NCI-H187 treated with DMSO at 0.1 percent for 48 hours (cell line): ENCODE results near the gene ATP6V1A.

Source experiments
- DNase-seq: peaks from one replicate; lab custom pipeline; 2025; lab: John Stamatoyannopoulos, UW

Gene ATP6V1A

DNA sequence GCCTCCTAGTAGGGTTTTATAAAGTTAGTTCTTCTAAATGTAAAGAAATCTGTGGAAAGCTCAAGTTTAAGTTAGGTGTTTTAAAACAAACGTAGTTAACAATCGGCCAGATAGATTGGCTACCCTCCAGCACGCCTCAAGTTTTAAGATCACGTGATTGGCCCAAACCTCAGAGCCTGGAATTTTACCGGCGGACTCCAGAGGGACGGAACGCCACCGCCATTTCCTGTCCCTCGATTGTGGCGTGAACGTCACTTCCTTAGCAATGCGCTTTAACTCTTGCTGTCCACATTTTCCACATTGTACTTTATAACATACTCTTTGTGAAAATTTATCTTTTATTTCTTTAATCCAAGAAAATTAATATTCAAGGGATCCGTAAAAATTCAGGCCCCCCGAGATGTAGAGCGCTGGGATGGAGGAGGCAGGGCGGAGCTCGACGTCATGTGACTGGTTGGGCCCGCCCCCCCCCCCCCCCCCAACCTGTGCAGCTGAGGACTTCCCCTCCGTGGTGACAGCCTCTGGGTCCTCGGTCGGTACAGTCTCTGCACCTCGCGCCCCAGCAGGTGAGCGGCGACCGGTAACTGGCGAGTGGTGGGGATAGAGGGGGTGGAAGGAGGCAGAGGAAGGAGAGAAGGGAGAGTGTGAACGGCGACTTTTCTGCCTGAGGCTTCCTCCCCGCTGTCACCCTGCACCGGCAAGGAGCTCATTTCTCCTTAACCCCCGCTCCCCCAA, at the start of gene ATP6V1A:
Gene ATP6V1A, plus strand, starts transcription at position 488 of the 735 bp plus-strand sequence. CDS start 31,719 bp downstream, outside the sequence.
- DNase-seq = peak; percentile 62

DNA sequence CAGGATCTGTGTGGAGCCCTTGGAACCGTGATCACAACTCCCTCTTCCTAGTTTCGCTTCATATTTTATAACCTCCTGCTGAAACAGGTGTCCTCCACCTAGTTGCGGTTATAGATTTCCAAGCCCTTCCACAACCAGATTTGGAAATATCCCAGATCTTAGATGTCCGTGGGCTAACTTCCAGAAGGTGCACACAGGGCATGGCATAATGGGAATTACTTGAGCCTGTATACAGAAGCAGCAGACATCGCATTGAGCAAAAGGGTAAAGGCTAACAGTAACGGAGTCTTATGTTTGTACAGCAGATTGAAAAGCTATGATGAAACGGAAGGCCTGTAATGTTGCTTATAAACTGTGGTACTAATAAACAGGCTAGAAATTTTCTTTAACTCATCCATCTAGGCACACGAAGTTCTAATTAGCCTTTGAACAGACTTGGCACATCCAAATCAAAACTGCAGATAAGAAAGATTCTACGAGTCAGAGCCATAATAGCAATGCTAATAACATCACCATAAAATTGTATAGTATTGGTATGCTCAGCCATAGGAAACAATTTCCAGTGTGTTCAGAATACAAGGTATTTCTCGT, 49.2 kb upstream of the ATP6V1A start:
- no peak for DNase-seq

DNA sequence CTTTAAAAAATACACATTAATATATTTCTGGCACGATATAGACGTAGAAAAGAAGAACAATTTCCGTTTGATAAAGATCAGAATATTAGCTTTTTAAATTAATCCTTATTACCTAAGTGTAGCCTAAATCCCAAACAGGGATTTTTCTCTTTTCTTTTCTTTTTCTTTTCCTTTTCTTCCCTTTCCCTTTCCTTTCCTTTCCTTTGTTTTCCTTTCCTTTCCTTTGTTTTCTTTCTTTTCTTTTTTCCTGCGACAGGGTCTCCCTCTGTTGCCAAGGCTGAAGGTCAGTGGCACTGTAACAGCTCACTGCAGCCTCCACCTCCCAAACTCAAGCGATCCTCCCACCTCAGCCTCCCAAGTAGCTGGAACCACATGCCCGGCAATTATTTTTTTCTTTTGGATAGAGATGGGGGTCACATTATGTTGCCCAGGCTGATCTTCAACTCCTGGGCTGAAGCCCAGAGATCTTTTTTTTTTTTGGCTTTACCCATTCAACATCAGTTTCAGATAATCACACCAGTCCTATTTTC, 48.6 kb upstream of the ATP6V1A start:
- DNase-seq = no peak

DNA sequence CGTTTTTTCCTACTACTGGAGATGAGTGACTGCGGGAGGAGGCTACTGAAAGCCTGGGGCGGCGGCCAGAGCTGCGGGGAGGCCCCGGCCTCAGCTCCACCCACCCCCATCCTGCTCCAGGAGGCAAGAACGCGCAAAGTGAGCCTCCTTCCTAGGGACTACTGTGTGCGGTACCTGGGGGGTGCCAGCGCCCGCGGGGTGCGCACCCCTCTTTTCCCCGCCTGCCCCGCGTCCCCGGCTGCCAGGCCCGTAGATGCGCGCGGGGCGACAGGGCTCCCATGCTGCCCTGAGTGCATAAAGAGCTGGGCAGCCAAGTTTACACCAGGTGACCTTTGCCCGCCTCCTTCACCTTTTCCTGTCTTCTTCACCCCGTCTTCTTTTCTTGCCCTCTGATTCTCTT, 47.9 kb upstream of the ATP6V1A start:
- DNase-seq = no peak

DNA sequence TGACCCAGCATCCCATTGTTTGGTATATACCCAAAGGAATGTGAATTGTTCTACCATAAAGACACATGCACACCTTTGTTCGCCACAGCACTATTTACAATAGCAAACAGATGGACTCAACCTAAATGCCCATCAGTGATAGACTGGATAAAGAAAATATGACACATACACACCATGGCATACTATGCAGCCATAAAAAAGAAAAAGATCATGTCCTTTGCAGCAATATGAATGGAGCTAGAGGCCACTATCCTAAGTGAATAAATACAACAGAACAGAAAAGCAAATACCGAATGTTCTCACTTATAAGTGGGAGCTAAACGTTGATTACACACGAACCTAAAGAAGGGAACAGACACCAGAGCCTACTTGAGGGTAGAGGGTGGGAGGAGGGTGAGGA, 39.0 kb upstream of the ATP6V1A start:
- no peak for DNase-seq

DNA sequence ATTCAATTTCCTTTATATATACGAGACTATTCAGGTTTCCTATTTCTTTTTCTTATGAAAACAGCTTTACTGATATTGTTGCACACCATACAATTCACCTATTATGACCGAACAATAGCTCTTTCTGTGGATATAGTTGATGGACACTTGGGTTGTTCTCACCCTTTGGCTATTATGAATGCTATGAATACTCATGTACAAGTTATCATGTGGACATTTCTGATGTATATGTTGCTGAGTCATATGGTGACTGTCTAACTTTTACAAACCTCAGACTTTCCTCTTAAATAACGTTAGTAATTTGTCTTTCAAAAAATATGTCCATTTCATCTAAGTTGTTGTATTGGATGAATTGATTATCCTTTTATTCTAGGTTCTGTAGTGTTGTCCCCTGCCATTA, 34.7 kb upstream of the ATP6V1A start:
- DNase-seq = no peak

DNA sequence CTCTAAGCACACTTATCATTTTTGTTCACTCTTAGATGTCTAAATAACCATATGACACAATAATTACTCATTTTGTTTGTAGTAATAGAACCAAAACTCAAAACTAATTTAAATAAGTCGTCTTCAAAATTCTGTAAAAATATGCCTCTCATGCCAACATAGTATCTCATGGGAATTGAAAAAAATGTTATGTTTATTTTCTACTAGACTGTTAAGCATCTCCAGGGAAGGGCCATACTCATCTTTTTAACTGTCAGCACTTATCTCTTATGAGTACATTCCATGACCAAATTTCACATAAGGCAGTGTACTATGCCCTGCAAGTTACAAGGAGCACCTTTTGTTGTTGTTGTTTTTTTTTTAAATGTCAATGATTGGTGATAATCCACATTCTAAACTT, 32.1 kb upstream of the ATP6V1A start:
- no peak for DNase-seq

DNA sequence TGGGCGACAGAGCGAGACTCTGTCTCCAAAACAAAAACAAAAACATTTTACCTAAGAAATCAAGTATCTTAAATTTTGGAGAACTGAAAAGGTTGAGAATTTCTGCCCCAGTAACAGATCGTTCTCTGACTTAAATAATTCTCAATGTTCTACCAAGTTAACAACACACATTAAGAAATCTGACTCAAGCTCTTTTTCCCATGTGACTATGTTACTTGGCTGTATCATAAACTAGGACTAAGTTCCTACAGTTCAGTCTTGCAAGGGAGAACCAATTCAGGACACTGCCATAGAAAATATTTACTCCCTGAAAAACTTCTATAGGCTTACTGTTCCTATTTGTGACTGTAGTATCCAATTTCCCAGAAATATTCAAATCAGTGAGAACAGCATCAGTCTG, 29.5 kb upstream of the ATP6V1A start:
- no peak for DNase-seq

DNA sequence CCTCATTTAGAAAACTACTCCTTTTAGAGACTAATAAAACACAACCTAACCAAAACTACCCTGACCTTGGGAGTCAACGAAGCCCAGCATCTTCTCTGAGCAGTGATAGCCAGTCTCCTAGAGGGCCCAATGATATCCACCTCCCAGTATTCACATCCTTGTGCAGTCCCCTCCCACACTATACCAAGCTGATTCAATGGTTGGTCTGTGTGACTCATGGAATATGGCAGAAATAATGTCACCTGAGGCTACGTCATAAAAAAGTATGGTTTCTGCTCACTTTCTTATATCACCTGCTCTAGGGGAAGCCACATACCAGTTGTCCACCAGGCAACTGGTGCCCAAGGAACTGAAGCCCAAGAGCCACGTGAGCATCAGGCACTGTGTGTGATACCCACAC, 29.0 kb upstream of the ATP6V1A start:
- no peak for DNase-seq

DNA sequence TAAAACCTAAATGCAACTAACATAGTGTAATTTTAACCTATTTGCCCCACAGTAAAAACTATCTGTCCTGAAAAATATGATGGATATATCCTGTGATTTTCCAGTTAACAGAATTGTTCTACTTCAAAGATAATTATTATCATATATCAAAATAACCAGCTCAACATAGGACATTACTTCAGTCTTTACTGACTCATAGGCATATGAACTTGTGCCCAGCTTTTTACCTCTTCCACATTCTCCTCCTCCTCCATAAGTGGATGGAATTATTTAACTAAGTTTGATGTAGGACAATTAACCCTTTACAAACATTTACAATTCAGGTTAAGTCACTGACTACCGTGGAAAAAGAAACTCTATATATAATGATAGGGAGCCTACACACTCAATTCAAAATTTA, 27.5 kb upstream of the ATP6V1A start:
- no peak for DNase-seq

DNA sequence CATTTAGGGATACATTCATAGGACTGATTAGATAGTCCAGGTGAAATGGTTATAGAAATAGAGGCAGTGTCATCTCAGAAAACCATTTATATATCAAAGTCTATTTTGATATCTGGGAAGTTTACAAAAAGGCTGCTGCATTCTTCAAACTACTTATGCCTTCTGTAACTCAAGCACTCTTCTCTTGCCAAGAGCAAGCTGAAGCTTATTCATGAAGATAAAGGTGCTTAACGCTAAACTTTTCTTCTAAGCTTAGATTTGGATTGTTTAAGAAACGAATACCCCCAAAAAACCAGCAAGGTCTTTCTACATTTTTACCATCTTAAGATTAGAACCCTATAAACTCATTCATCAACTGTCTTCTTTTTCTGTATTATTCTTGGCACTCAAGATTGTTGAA, 27.1 kb upstream of the ATP6V1A start:
- no peak for DNase-seq

DNA sequence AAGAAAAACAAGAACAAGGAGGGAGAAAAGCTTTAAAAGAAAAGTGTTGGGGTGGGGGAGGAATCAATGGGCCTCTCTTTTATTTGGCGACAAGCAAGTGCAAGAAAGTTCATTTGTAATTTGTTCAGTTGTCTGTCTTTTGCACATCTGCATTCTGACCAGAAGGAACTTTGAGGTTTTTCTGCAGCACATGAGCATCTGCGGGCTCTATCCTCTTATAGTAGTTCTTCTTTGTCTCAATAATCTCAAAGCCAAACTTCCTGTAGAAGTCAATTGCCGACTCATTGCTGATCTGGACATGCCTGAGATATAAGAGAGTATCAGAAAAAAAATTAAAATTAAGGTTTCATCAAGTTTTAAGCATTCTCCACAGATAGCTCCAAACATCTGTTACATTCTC, 25.2 kb upstream of the ATP6V1A start:
- no peak for DNase-seq

DNA sequence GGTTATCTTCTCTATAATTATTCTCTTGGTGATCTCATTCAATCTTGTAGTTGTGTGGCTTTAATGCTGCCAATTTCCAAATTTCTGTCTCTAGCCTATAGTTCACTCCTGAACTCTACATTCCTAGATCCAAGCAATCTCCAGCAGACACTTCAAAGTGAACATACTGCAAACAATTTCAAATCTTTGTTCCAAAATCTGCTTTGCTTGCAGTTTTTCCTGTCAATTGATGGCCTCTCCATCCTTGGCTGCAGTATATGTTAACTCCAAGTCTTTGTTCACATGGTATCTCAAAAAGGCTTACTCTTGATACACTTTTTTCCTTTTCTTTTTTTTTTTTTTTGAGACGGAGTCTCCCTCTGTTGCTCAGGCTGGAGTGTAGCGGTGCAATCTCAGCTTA, 18.2 kb upstream of the ATP6V1A start:
- DNase-seq = no peak

DNA sequence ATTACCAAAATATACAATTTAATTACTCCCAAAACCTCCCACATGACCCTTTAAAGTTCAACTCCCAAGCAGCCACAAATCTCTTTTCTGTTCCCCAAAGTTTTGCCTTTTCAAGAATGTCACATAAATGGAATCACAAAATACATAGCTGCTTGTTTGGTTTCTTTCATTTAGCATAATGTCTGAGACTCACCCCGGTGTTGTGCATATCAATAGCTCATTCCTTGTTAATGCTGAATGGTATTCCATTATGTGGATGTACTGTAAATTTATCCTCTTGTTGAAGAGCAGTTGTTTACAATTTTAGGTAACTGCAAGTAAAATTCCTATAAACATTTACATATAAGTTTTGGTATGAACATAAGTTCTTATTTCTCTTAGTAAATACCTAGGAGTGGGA, 16.3 kb upstream of the ATP6V1A start:
- DNase-seq = no peak

DNA sequence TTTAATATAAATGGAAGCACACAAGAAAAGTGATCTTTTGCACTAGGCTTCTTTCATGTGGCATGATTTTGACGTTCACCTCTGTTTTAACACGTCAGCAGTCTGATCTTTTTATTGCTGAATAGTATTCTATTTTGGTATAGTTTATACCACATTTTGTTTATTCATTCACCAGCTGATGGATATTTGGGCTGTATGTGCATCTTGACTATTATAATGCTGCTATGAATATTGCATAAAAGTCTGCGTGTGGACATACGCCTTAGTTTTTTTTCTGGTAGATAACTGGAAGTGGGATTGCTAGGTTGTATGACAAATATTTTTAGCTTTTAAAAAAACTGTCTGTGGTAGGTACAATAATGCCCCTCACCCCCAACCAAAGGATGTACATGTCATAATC, 15.1 kb upstream of the ATP6V1A start:
- no peak for DNase-seq

DNA sequence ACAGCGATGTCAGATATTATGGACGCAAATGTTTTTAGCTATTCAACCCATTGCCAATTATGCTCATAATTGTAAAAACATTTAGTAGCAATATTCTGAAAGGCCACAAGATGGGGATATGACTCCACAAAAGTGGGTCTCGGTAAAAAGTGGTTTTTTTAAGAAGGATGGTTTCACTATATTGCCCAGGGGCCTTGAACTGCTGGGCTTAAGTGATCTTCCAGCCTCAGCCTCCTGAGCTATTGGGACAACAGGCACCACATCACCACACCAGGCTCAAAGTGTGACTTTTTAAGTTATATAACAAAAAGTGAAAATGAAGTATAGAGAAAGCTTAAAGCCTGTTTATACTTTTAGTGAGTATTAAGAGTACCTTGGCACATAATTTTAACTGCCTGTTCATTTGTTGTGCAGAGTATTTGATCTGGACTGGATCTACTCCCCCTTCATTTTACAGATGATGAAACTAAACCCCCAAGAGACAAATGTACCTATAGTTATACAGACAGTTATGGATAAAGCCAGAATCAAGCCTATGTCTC, 10.2 kb upstream of the ATP6V1A start:
- DNase-seq = no peak

DNA sequence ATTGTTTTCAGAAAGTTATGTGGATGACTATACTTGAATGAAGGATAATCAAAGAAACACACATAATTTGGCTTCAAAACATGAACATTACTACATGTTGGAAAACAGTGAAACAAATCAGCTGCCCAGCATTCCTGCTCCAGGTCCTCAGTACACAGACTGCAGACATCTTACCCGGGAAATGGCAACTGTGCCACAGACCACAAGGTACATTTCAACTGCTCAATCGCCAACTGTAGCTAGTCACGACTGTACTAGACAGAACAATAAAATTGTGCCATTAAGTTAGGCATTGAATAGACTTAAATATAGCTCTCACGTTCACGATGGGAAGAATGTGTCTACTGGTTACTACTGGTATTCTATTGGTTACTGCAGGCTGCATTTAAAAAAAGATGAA, 5.7 kb upstream of the ATP6V1A start:
- no peak for DNase-seq

DNA sequence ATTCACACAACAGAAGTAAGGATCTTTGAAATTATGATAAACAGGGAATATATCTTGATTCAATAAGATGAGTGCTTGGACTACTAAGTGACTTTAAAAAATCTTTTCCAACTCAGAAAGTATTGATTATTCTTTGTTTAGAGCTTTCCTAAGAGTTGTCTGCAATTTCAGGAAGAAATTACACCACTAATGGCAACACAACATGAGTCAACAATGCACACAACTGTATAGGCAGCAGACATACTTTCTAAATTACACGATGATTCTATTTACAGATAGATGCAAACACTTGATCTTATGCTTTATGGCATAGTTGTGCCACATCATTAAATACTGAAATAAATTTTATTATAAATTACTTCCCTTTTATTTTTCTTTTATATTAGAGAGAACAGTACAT, 5.2 kb upstream of the ATP6V1A start:
- no peak for DNase-seq

DNA sequence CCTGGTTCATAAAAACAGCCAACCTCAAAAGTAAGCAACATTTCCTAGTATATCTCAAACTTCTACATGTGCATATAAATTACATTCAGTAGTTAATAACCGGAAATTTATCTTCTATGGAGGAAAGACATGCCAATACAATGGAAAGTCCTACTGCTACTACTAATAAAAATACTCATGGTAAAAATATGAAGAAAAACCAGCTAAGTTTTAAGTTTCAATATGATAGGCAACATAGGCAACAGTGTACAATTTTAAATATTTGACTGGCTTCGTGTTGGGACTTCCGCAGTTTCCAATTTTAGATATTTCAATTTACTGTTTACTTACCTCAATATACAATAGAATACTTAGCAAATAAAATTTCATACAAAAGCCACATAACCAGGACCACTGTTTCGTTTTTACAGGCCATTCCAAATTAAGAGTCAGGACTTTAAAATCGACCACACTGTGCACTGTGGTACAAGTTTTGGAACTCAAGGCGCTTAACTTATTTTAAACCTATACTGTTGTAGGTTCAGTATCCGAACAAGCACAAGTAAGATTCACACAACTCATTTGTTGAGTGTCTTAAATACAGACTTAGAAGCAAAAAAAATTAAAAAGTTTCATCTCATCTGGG, 3.7 kb upstream of the ATP6V1A start:
- DNase-seq = no peak

DNA sequence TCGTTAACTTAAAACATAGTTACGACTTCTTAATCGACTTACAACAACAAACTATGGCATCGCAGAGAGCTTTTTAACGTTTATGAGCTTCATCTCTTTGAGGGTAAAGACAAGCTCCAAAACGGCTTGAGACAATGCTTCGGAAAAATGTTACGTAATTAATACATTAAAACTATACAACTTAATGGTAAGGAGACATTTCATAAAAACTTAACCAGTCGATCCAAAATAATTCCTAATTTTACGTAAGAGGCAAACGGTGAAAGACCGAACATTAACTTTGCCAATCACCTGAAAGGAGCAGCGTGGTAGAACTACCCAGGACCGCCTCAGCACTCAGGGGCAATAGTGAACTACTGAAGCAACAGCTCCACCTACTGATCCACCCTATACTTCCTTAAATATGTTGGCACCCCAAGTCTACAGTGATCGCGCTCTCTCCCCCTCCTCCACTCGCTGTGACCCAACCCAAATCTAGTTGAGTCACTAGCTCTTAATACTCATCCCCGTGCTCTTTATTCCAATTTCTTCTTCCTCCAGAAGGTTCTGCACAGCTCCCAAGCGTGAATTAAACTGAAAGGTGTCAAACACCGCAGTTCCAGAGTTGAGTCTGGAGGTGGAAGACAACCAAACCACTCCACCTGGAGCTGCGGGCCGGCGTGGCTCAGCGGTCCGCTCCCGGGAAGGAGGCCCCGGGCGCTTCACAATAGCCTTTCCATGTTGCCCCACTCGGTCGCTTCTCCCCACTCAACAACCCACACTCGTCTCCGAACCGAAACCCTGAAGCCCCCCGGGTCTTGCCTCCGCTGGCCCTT, 1.7 kb upstream of the ATP6V1A start:
- peak; percentile 60 for DNase-seq

DNA sequence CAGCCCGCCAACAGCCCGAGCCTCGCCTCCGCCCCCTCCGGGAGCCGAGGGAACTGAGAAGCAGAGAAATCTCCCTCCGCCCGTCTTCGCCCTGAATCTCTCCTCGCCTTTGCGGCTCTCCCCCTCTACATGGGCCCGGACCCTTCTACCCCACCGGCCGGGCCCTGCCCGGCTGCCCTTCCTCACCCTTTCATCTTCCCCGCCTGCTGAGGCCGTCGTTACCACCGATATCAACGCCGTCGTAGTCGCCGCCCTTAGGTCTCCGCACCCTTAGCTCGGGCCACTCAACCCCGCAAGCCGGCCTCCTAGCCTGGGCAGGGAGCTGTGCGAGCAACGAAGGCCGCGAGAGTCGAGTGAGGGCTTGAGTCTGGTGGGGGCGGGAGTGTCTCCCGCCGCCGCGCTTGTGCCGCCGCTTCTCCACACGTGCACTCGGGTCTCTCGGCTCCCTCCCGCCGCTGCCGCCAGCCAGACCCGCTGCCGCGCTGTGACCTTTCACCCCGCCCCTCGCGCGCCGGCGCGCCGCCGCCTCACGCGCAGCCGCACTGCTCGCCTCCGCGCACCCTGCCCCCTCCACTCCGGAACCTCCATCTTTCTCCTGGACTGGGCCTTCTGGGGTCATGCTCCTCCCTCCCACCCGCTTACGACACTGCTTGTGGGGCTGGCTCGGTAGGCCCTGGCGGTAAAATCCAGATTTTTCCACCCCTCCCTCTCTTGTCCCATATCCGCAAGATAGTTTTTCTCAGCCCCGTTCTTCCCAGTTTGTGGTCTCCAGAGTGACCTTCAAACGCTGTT, 883 bp upstream of the ATP6V1A start, which contains the start of gene NAA50:
Gene NAA50, minus strand, starts transcription at position 494 of the 792 bp plus-strand sequence. Its CDS starts 300 bp downstream, at position 194.
- DNase-seq = peak; percentile 38
